ENCODE measurements around the gene WDR27.

GRCh38 chr6:169626169-169626568 is 75.7 kb downstream of the WDR27 start:
- no peak for TF ChIP-seq CTCF (IDR thresholded peaks at IDR 0.05)
- no peak for TF ChIP-seq EP300 (IDR thresholded peaks at IDR 0.05)
